Activated CD4-positive, alpha-beta T cell treated with anti-CD3 and anti-CD28 coated beads, Interleukin-2, amount 50 U/mL, for 1 hour (primary cell): Measurements from ENCODE around the gene DNAH1.

Experiments
- DNase-seq: peaks from one replicate; pipeline ENCODE4 v3.0.0-alpha.2; 2020

Gene DNAH1

DNA sequence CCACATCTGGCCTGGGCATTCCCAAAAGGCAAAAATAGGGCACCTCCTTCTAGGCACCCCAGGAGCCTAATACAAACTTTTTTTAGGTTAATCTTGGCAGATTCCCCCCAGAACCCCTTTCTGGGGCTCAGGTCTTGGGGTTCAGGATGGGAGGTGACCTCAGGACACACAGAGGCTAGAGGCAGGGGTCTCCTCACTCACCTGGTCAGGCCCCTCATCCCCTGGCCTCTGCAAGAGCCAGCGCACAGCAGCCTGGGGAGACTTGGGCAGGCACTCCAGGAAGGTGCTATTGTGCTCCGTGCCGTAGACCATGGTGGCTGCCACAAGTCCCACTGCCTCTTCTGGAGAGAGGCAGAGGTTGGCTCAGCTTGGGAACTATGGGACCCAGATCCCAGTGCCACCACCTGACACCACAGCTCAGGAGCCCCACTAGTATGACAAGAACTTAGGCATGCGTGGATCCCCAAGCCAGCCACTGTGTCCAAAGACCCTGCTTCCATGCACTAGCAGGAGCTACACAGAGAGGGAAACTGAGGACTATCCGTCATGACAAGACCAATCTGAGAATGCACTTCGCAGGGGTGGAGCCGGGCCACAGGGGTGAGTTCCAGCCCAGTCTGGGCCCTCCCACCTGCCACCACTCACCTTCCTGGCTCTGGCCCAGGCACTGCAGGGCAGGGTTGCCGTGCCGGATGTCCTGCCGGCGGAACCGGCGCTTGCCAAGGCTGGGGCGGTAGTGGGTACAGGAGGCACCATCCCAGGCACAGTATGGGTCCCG, 121.4 kb downstream of the DNAH1 start:
- DNase-seq: no peak

DNA sequence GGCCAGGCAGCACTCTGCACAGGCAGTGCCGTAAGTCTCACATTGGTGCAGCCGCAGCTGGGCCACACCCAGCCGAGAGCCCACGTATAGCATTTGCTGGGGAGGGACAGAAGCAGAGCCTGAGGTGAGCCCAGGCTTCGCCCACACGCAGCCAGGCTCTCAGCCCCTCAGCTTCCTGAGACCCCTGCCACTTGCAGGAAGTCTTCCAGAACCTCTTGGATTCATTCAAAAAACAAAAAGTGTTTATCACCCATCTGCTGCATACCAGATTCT, 121.9 kb downstream of the DNAH1 start:
- no peak for DNase-seq

DNA sequence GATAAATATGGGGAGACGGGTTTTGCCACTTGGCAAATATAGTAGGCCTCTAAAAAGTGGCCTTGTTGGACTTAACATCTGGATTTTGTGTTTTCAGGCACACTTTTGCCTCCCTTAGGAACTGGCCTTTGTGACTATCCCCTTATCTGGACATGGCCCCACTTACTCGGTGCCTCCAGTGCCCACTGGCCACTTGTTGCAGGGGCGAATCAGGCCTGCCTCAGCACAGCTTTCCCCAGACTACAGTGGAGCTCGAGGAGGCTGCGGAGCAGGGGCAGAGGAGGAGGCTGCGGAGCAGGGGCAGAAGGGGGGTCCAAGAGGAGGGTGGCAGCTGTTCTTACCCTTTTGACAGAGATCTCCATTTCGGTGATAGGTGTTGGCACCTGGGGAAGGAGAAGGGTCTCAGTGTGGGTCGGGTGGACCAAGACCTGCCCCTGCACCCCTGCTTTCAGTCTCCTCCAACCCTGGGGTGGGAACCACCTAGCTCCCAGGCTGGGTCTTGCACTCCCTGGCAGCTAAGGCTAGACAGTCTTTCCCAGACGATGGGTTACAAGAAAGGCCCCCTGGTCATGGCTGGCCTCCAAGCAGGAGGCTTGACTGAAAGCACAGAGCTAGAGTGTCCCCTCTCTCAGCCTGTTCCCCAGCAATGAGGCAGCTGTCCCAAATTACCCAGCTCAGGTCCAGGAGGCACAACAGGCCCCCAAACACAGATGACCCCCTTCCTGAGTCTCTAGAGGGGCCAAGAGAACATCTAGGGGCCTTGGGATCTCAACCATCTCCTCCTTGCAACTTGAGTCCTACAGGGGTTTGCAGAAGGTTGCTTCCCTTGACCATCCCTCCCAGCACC, 122.7 kb downstream of the DNAH1 start:
- no peak for DNase-seq

DNA sequence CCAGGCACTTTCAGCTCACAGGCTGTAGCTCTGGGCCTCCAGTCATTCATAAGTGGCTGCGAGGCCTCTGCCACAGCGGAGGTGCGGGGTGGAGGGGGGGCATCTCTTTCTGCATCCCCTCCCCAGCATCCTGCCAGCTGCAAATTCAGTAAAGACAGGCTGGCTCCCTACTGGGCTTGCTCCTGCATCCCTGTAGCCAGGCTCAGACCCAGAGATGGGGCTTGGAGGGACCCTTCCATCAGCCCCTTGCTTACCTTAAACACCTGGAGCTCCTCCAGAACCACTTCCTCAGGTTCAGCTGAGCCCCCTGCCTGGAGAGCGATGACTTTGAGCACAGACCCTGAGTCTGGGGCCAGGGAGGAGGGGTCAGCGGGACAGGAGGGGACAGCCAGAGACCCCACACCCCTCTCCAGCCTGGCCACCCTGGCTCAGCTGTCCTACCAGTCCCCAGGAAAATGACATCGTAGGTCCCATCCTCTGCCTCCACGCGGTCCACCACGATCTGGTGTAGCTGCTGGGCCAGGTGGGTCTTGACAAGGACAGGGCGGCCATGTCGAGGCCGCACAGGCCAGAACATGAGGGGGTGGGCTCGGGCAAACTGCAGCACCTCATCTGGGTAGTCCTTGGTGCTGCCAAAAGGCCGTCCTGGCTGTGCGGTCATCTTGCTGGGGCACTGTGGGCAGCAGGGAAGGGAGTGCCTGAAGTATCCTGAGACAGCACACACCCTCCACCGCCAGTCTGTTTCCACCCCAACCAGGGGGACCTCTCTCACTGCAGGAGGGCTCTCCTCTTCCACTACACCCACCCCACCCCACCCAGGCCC, 123.5 kb downstream of the DNAH1 start:
- no peak for DNase-seq

DNA sequence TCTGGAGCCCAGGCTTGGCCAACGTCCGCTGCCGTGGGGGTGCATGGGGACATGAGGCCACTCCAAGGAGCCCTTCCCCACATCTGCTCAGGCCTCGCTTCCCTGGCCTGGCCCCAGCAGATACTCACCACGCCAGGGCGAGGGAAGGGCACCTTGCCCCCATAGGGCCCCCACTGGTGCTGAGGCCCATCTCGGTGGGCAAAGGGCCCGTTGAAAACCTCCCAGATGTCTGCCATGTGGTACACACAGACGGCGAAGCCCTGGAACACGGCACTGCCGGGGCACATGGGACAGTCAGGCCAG, 124.1 kb downstream of the DNAH1 start:
- DNase-seq: no peak

DNA sequence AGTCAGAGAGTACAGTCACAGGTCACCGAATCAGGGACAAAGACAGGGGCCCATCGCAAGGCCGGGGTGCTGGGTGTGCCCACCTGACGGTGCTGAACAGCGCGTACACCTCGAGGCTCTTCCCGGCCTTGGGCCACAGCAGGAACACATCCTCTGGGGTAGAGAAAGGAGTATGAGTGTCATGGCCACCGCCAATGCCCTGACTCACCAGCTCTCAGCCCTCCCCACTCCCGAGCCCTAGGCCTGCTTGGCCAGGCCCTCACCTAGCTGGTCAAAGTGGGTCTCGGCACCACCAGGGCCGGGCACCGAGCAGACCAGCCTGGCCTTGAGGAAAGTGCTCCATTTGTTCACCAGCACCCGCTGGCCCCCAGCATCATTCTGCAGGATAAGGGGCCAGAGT, 124.6 kb downstream of the DNAH1 start:
- no peak for DNase-seq

DNA sequence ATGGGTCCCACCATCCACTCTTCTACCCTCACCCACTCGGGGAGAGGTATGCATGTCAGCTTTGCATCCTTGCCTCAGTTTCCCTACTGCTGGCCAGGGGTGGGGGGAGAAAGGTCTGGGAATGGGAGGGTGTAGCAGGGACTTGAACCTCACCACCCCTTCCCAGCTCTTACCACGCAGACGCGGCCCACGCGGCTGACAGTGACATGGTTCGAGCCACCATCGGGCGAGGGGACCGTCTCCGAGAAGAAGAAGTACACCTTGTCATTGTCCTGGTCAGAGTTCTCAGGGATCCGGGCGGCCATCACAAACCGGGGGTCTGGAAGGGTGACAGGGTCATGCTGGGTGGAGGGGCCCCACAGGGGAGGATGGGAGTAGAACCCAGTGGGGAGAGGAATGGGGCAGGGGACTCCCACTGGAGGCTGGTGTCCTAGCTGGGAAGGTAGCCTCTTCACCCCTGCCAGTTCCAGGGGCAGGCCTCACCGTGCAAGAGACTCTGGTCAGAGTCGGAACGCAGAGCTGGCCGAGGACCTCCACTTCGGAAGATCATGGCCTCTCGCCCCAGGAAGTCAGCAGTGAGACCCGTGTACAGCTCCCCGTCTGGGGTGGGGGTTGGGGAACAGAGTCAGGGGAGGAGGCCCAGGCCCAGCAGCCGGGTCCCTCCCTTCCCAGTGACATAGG, 125.1 kb downstream of the DNAH1 start:
- DNase-seq: no peak

DNA sequence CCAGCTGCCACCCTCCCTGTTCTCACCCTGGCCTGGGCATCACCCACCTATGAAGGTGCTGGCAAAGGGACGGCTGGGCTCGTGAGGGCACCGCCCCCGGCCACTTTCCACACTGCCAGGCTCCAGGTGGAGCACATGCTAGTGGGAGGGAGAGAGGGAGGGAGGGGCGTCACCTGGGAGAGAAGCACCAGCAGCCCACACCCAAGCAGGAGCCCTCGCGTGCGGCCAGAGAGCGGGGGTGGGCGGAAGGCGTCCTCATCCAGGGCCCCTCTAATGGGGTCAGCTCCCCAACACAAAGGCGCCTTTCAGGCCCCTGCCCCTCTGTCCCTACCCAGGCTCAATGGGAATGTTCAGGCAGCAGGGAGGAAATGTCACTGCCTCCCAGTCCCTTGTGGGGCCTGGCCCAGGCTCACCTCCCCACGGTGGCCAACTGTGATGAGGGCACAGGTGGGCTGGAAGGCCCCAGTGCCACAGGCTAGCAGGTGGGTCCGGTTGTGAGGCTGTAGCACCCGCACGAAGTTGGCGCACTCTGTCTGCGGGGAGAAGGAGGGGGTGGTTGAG, 125.7 kb downstream of the DNAH1 start:
- no peak for DNase-seq

DNA sequence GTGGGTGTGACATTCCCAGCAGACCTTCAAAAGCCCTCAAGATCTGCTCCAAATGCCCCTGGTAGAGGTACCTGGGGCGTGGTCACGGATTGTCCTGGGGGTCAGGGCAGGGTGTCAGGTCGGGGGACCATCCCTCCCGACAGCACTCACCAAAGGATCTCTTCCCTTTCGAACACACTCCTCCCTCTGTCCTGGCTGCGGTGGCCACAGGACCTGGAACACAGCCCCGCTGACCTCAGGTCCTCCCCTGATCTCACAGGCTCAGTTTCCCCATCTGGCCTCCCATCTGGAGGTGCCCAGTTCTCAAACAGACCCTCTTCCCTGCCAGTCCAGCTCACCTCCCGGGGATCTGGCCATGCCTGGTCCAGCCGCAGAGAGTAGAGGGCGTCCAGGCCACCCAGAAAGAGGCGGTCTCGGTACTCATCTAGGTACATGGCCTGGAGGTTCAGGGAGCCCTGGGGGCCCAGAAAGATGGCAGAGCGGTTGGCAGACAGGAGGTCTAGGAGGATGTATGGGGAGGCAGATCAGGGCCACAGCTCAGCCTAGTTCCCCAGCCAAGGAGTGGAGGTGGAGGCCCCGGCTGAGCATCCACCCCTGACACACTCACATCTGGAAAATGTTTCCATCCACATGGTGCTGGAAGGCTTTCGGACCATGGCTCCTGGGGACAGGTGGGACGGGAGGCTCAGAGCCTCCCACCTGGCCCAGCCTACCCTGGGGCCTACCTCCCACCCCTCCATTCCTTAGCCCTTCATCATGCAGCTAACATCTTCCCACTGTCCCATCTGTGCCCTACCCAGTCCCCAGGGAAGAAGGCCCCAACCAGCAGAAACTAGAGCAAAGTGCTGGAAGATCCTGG, 126.5 kb downstream of the DNAH1 start:
- no peak for DNase-seq

DNA sequence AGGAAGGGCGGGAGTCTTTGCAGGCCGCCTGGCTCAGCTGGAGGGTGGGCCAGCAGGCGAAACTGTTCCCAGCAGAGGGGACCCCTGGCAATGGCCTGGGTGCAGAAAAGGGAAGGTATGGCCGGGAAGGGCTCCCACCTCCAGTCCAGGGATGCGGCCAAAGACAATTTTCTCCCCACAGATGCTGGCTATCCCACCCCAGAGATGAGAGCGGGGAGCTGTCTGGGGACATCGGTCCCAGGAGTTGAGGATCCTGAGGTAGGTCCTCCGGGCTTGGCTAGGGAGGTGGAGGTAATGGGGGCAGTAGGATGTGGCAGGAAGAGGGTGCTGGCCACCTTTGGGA, 127.1 kb downstream of the DNAH1 start:
- DNase-seq: no peak

DNA sequence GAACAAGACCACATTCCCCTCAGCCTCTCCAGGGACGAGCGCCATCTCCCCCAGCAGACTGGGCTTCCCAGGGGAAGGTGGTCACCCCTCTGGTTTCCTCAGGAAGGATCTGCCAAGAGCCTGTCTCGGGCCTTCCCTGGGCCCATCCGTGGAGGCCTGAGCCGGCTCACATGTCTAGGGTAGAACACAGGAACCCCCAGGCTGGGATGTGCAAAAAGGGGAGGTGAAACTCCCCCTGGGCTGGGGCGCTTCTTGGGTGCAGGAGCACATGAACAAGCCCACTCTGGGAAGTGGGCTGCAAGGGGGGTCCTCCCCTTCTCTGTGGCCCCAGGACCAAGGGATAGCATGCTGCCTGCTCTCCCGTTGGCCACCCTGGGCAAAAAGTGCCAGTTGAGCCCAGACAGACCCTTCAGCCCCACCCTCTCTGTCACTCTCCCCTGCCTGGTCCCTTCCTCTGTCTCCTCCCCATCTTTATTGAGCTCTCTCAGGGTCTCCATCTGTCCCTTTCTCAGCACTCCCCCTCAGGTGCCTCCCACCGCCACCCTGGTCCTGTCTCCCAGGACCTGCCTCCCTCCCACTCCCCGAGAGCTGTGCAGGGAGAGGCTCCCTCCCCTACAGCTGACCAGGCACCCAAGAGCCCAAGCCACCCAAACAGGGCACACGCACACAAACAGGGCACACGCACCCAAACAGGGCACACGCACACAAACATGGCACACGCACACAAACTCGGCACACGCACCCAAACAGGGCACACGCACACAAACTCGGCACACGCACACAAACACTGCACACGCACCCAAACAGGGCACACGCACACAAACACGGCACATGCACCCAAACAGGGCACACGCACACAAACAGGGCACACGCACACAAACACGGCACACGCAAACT, 127.9 kb downstream of the DNAH1 start:
- no peak for DNase-seq

DNA sequence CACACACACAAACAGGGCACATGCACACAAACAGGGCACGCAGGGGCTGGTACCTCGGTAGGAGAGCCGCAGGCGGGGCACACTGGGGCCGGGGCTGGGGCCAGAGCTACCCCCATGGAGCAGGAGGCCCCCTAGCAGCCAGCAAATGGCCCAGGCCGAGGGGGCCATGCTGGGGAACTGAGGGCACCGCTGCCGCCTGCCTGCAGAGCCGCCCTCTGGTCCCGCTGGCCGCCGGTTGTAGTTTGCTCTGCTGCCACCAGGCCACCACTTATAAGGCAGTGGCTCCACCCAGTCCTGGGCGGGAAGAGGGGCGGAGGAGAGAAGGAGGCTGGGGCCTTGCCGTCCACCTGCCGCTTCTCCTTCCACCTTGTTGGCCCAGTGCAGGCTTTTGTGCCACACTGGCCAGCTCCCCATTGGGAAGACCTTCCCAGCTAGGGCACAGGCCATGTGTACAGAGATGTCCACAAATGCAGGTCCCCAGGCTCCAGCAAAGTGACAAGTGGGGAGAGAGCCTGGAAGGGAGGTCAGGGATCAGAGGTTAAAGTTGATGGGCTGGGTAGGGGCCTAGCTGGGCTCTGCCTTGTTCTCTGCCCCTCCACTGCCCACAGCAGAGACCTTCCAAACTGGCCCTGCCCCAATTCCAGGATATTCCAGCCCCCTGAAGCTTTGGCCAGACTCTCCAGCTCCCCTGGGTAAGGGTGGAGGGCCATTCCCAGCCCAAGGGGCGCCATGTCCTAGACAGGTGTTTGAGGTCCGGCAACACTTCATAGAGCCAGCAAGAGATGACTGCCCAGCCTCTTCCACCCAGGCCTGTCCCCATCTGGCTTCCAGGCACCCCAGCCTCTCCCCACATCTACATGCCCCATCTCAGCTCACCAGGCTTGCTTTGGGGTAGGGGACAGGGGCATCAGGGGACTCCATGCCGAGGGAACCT, 129.0 kb downstream of the DNAH1 start, which contains the start of gene SEMA3G:
Gene SEMA3G (minus strand): TSS at position 244 of the 934 bp plus-strand sequence. CDS start 76 bp downstream, at position 168.
- DNase-seq: peak; percentile 71

DNA sequence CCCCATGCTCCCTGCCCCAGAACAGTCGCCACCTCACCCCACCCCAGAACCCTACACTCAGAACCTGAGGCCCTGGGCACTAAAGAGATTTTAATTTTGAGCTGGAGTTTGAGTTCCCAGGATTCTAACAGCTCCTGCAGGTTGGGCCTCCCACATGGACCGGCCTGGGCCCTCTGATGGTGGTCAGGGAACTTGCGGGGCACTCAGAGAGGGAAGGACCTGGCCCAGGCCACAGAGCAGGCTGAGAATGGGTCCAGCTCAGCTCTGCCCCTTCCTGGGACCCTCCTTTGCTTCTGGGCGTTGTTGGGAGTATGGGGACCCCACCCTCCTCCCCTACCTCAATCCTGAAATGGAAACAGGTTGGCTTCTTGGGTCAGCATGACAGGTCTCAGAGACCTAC, 129.9 kb downstream of the DNAH1 start:
- DNase-seq: no peak

DNA sequence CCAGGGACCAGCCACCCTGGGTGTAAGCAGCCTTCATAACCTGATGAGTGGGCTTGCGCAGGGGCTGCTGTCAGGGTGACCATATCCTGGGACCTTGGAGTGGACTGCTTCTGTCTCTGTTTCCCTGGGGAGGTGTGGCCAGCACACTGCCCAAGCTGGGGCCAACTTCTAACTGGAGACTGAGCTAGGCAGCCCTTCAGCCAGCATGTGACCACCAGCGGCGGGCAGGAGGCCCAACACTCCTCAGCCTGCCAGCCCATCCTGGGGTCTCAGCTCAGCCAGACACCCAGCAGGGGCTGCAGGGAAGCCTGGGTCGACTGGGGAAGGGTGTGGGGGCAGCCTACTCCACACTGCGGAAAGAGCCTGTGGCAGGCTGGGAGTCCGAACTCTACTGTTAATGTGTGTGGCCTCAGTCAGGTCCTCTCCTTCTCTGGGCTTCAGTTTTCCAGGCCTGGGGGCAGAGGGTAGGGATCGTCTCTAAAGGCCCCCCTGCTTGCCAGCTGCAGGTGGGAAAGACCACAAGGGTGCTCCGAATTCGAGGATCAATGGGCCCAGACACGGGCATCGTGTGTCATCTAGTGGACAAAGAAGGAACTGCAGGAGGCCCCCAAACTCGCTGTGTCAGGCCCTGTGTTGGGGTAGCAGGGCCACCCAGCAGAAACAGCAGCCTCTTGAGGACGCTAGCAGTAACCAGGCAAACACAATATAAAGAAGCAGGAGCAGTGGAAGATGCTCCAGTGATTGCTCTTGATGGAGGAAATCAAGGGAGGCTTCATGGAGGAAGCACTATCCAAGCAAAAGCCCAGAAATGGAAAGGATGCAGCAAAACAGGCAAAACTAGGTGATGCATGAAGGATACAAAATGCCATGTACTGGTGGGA, 130.8 kb downstream of the DNAH1 start:
- peak; percentile 67 for DNase-seq

DNA sequence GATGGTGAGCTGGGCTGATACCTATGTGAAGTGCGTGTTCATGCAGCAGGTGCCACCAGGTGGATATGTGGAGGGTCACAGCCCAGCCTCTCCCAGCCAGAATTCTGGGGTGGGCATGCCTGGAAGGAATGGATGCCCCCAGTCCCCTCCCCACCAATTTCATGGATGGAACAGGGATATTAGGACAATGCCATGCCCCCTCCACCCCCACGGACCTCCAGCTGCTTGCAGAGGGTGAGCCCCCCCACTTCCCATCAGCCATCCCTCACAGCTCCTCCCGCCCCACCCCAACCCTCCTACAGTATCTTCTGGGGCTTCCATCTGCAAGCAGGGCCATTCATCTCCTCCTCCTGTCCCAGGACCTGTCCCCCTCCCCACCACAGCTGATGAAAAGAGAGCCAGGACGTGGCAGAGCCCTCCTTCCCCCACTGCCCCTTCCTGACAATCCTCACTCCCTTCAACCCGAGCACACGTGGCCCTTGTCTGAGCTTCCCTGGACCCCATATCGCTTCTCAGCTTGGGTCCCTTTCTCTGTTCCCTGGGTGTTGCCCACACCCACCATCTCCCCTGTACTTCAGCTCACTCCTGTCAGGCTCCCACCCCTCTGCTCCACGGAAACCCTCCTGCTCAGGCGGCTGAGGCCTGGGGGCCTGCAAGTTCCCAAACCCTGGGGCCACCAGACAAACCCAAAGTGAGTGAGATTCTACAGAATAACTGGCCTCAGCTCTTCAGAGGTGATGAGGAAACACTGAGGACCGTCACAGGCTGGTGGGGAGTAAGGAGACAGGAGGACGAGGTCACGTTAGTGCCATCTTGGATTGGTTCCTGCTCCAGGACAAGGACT, 131.6 kb downstream of the DNAH1 start:
- DNase-seq: no peak
